HepG2 (cell line): Measurements from ENCODE around the gene C1R.

ENCODE experiments used
- HNRNPLL ChIP-seq: fragments of 200-400 bp; formaldehyde crosslinking; IDR thresholded peaks from 2 replicates; pipeline ENCODE4 v1.6.1; 2017; ENCODE audit warnings: mild to moderate bottlenecking, low read depth, low read length; ENCODE audit not compliant: poor library complexity, severe bottlenecking
- SP2 ChIP-seq: sonication (generic); formaldehyde crosslinking; IDR thresholded peaks from 2 replicates; pipeline ENCODE4 v1.5.1; 2020; ENCODE audit warnings: mild to moderate bottlenecking, missing genetic modification reagents
- ZFP37 ChIP-seq: sonication (generic); formaldehyde crosslinking; IDR thresholded peaks from 2 replicates; pipeline ENCODE4 v1.4.0; 2020; ENCODE audit warnings: missing genetic modification reagents, borderline replicate concordance
- ZNF121 ChIP-seq: sonication (generic); formaldehyde crosslinking; IDR thresholded peaks from 2 replicates; pipeline ENCODE4 v1.5.0; 2020; ENCODE audit warnings: mild to moderate bottlenecking, missing genetic modification reagents
- ZNF224 ChIP-seq: sonication (generic); formaldehyde crosslinking; IDR thresholded peaks from 2 replicates; pipeline ENCODE4 v1.5.0; 2020; ENCODE audit warnings: mild to moderate bottlenecking, missing genetic modification reagents
- TF ChIP-seq, protein P1 (sequence below): IDR thresholded peaks from 2 replicates; pipeline ENCODE4 v1.4.0; 2020; ENCODE audit warnings: mild to moderate bottlenecking, missing genetic modification reagents
- TF ChIP-seq, protein P2 (sequence below): sonication (generic); formaldehyde crosslinking; IDR thresholded peaks from 2 replicates; pipeline ENCODE4 v1.5.1; 2020; ENCODE audit warnings: mild to moderate bottlenecking, missing genetic modification reagents, borderline replicate concordance
- TF ChIP-seq, protein P3 (sequence below): sonication (generic); formaldehyde crosslinking; IDR thresholded peaks from 2 replicates; pipeline ENCODE4 v1.4.0; 2020; ENCODE audit warnings: missing genetic modification reagents
- TF ChIP-seq, protein P4 (sequence below): sonication (generic); formaldehyde crosslinking; IDR thresholded peaks from 2 replicates; pipeline ENCODE4 v1.5.0; 2020; ENCODE audit warnings: mild to moderate bottlenecking, missing genetic modification reagents, moderate library complexity
- TF ChIP-seq, protein P5 (sequence below): sonication (generic); formaldehyde crosslinking; IDR thresholded peaks from 2 replicates; pipeline ENCODE4 v1.5.1; 2020; ENCODE audit warnings: missing genetic modification reagents, mild to moderate bottlenecking, borderline replicate concordance
- TF ChIP-seq, protein P6 (sequence below): sonication (generic); formaldehyde crosslinking; IDR thresholded peaks from 2 replicates; pipeline ENCODE4 v1.4.0; 2020; ENCODE audit warnings: mild to moderate bottlenecking, missing genetic modification reagents, borderline replicate concordance

DNA sequence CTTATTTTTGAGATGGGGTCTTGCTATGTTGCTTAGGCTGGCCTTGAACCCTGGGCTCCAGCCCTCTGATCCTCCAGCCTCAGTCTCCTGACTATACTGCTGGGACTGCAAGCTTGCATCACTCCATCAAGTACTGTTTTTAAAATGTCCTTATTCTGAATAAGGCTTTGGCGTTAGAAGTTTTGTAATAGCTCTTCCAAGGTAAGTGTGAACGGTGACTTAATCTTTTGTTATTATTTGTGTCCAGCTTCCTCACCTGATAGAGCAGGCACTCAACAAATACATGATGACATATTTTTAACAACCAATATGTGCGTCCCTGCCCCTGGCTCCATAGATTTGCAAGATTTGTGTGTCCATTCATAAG is 15.4 kb upstream of the C1R start:
- TF ChIP-seq, protein P1, sequence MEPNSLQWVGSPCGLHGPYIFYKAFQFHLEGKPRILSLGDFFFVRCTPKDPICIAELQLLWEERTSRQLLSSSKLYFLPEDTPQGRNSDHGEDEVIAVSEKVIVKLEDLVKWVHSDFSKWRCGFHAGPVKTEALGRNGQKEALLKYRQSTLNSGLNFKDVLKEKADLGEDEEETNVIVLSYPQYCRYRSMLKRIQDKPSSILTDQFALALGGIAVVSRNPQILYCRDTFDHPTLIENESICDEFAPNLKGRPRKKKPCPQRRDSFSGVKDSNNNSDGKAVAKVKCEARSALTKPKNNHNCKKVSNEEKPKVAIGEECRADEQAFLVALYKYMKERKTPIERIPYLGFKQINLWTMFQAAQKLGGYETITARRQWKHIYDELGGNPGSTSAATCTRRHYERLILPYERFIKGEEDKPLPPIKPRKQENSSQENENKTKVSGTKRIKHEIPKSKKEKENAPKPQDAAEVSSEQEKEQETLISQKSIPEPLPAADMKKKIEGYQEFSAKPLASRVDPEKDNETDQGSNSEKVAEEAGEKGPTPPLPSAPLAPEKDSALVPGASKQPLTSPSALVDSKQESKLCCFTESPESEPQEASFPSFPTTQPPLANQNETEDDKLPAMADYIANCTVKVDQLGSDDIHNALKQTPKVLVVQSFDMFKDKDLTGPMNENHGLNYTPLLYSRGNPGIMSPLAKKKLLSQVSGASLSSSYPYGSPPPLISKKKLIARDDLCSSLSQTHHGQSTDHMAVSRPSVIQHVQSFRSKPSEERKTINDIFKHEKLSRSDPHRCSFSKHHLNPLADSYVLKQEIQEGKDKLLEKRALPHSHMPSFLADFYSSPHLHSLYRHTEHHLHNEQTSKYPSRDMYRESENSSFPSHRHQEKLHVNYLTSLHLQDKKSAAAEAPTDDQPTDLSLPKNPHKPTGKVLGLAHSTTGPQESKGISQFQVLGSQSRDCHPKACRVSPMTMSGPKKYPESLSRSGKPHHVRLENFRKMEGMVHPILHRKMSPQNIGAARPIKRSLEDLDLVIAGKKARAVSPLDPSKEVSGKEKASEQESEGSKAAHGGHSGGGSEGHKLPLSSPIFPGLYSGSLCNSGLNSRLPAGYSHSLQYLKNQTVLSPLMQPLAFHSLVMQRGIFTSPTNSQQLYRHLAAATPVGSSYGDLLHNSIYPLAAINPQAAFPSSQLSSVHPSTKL (CRISPR knock-in tag): no peak
- TF ChIP-seq, protein P2, sequence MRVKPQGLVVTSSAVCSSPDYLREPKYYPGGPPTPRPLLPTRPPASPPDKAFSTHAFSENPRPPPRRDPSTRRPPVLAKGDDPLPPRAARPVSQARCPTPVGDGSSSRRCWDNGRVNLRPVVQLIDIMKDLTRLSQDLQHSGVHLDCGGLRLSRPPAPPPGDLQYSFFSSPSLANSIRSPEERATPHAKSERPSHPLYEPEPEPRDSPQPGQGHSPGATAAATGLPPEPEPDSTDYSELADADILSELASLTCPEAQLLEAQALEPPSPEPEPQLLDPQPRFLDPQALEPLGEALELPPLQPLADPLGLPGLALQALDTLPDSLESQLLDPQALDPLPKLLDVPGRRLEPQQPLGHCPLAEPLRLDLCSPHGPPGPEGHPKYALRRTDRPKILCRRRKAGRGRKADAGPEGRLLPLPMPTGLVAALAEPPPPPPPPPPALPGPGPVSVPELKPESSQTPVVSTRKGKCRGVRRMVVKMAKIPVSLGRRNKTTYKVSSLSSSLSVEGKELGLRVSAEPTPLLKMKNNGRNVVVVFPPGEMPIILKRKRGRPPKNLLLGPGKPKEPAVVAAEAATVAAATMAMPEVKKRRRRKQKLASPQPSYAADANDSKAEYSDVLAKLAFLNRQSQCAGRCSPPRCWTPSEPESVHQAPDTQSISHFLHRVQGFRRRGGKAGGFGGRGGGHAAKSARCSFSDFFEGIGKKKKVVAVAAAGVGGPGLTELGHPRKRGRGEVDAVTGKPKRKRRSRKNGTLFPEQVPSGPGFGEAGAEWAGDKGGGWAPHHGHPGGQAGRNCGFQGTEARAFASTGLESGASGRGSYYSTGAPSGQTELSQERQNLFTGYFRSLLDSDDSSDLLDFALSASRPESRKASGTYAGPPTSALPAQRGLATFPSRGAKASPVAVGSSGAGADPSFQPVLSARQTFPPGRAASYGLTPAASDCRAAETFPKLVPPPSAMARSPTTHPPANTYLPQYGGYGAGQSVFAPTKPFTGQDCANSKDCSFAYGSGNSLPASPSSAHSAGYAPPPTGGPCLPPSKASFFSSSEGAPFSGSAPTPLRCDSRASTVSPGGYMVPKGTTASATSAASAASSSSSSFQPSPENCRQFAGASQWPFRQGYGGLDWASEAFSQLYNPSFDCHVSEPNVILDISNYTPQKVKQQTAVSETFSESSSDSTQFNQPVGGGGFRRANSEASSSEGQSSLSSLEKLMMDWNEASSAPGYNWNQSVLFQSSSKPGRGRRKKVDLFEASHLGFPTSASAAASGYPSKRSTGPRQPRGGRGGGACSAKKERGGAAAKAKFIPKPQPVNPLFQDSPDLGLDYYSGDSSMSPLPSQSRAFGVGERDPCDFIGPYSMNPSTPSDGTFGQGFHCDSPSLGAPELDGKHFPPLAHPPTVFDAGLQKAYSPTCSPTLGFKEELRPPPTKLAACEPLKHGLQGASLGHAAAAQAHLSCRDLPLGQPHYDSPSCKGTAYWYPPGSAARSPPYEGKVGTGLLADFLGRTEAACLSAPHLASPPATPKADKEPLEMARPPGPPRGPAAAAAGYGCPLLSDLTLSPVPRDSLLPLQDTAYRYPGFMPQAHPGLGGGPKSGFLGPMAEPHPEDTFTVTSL (CRISPR knock-in tag): no peak
- TF ChIP-seq ZNF121 (CRISPR knock-in tag) (no peak), HNRNPLL (no peak), ZNF224 (CRISPR knock-in tag) (no peak), SP2 (CRISPR knock-in tag) (no peak), ZFP37 (CRISPR knock-in tag) (no peak)
- TF ChIP-seq, protein P3, sequence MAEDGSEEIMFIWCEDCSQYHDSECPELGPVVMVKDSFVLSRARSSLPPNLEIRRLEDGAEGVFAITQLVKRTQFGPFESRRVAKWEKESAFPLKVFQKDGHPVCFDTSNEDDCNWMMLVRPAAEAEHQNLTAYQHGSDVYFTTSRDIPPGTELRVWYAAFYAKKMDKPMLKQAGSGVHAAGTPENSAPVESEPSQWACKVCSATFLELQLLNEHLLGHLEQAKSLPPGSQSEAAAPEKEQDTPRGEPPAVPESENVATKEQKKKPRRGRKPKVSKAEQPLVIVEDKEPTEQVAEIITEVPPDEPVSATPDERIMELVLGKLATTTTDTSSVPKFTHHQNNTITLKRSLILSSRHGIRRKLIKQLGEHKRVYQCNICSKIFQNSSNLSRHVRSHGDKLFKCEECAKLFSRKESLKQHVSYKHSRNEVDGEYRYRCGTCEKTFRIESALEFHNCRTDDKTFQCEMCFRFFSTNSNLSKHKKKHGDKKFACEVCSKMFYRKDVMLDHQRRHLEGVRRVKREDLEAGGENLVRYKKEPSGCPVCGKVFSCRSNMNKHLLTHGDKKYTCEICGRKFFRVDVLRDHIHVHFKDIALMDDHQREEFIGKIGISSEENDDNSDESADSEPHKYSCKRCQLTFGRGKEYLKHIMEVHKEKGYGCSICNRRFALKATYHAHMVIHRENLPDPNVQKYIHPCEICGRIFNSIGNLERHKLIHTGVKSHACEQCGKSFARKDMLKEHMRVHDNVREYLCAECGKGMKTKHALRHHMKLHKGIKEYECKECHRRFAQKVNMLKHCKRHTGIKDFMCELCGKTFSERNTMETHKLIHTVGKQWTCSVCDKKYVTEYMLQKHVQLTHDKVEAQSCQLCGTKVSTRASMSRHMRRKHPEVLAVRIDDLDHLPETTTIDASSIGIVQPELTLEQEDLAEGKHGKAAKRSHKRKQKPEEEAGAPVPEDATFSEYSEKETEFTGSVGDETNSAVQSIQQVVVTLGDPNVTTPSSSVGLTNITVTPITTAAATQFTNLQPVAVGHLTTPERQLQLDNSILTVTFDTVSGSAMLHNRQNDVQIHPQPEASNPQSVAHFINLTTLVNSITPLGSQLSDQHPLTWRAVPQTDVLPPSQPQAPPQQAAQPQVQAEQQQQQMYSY: no peak
- TF ChIP-seq, protein P4, sequence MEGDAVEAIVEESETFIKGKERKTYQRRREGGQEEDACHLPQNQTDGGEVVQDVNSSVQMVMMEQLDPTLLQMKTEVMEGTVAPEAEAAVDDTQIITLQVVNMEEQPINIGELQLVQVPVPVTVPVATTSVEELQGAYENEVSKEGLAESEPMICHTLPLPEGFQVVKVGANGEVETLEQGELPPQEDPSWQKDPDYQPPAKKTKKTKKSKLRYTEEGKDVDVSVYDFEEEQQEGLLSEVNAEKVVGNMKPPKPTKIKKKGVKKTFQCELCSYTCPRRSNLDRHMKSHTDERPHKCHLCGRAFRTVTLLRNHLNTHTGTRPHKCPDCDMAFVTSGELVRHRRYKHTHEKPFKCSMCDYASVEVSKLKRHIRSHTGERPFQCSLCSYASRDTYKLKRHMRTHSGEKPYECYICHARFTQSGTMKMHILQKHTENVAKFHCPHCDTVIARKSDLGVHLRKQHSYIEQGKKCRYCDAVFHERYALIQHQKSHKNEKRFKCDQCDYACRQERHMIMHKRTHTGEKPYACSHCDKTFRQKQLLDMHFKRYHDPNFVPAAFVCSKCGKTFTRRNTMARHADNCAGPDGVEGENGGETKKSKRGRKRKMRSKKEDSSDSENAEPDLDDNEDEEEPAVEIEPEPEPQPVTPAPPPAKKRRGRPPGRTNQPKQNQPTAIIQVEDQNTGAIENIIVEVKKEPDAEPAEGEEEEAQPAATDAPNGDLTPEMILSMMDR: no peak
- TF ChIP-seq, protein P5, sequence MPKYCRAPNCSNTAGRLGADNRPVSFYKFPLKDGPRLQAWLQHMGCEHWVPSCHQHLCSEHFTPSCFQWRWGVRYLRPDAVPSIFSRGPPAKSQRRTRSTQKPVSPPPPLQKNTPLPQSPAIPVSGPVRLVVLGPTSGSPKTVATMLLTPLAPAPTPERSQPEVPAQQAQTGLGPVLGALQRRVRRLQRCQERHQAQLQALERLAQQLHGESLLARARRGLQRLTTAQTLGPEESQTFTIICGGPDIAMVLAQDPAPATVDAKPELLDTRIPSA (CRISPR knock-in tag): no peak
- TF ChIP-seq, protein P6, sequence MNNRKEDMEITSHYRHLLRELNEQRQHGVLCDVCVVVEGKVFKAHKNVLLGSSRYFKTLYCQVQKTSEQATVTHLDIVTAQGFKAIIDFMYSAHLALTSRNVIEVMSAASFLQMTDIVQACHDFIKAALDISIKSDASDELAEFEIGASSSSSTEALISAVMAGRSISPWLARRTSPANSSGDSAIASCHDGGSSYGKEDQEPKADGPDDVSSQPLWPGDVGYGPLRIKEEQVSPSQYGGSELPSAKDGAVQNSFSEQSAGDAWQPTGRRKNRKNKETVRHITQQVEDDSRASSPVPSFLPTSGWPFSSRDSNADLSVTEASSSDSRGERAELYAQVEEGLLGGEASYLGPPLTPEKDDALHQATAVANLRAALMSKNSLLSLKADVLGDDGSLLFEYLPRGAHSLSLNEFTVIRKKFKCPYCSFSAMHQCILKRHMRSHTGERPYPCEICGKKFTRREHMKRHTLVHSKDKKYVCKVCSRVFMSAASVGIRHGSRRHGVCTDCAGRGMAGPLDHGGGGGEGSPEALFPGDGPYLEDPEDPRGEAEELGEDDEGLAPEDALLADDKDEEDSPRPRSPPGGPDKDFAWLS (CRISPR knock-in tag): no peak
